Adrenal gland (tissue), 12 donors: ENCODE results near the gene NCEH1. TPM values are rescaled to one million over a fixed set of nuclear protein-coding genes. Genes with fewer than 3 reads are reported as not detected.

ENCODE experiments used
- DNase-seq, 7 donors: peaks; one replicate each; pipeline ENCODE4 v3.0.0-alpha.2; 2019 to 2020
- H3K27ac ChIP-seq, 5 donors: fragments of 200-600 bp; sonication (generic) in 4 of 5; 1 replicate in 3 of 5; 2 replicates in 2 of 5; pipeline versions ENCODE4 v1.5.1 to v1.8.0; 2016 to 2020; ENCODE audit warnings: mild to moderate bottlenecking in 1 of 5
- H3K27me3 ChIP-seq: fragments of 200-600 bp; 2 replicates; pipeline ENCODE4 v1.8.0; 2021
- H3K36me3 ChIP-seq, 2 donors: fragments of 200-600 bp; replicated peaks in 1 of 2; 1 replicate in 1 of 2; 2 replicates in 1 of 2; pipeline versions ENCODE4 v1.5.1 to v1.8.0; 2018 to 2022
- H3K4me1 ChIP-seq, 2 donors: fragments of 200-600 bp; replicated peaks in 1 of 2; 1 replicate in 1 of 2; 2 replicates in 1 of 2; pipeline versions ENCODE4 v1.5.1 to v1.8.0; 2018 to 2021
- H3K4me3 ChIP-seq, 4 donors: fragments of 200-600 bp; sonication (generic) in 3 of 4; one replicate each; pipeline ENCODE4 v1.5.1; 2016 to 2018
- H3K9me3 ChIP-seq, 3 donors: fragments of 200-600 bp; sonication (generic) in 1 of 3; replicated peaks in 1 of 3; 1 replicate in 2 of 3; 2 replicates in 1 of 3; pipeline versions ENCODE4 v1.5.1 to v1.8.0; 2016 to 2021
- CTCF ChIP-seq, 6 experiments: fragments of 450-650 bp in 4 of 6; fragments of 200-600 bp in 2 of 6; sonication (generic) in 1 of 6; IDR thresholded peaks; 1 replicate in 5 of 6; 2 replicates in 1 of 6; pipeline versions ENCODE4 v1.5.1 to v1.8.0; 2016 to 2021; ENCODE audit warnings: antibody characterized with exemption in 6 of 6, mild to moderate bottlenecking in 2 of 6, moderate library complexity in 1 of 6
- POLR2A ChIP-seq, 2 donors: fragments of 450-650 bp; IDR thresholded peaks; one replicate each; pipeline ENCODE4 v1.6.1; 2017; ENCODE audit warnings: antibody characterized with exemption in 2 of 2, mild to moderate bottlenecking in 2 of 2, moderate library complexity in 1 of 2
- WGBS, 4 donors: extraction: QIAGEN DNeasy Blood & Tissue Kit in 2 of 4; methylation state at CpG; one replicate each; pipeline versions ENCODE4 v1.1.5 to v1.1.7; 2013 to 2017; 5-methylcytosine and 5-hydroxymethylcytosine counted together
- intact Hi-C, 2 donors: fragments of 100-400 bp; cut with DNase I; formaldehyde crosslinking; loops; one replicate each; pipeline versions ENCODE4 v1.14.1 to v1.15.0; 2022 to 2023
- polyA plus RNA-seq, 3 donors: library from polyadenylated mRNA; stranded (reverse); fragments of 200-250 nt in 2 of 3; fragments of 350-450 nt in 1 of 3; fragmentation: Illumina TruSeq in 1 of 3; extraction: RNeasy Lipid Tissue Mini Kit (QIAGEN cat#74804) in 1 of 3; gene quantifications; one replicate each; pipeline ENCODE4 v1.2.3, GENCODE V29; 2013 to 2014
- total RNA-seq, 9 donors: library from RNA; depleted of rRNA in 4 of 9; stranded (reverse); fragments of >200 nt in 4 of 9; fragments of 120-200 nt in 1 of 9; fragmentation: NEBNext Ultra II Directional in 1 of 9; extraction: Animal tissue kit (Norgen Biotek cat#: 25700) in 1 of 9; gene quantifications; one replicate each; pipeline versions ENCODE4 v1.1.0 to v1.2.4, GENCODE V29; 2013 to 2023
- donor health status: healthy with polysubstance abuse.
- donor health status: Bipolar disorder and iron deficiency.
- donor health status: DM: yes; HTN: yes; CAD: no.
- donor health status: DM: no; HTN: no; CAD: no.
- donor health status: DM: no; HTN: no; CAD: no.
- donor health status: DM: yes; HTN: yes; CAD: no.

Gene NCEH1
- total and polyA plus RNA-seq, 12 donors = 5.8 to 55.3 (median 39.4) TPM

GRCh38 chr3:172615296-172615695, 95.6 kb downstream of the NCEH1 start:
- no peaks in the 10 kb centered on the region for H3K9me3 ChIP-seq
- no peaks in the 10 kb centered on the region for H3K36me3 ChIP-seq
- no peaks in the 10 kb centered on the region for H3K27me3 ChIP-seq
- no peak for DNase-seq
- no peak overlapping the region for H3K4me3 ChIP-seq
- intact Hi-C loops = no loop called here
- WGBS, 4 donors = 83 to 94% (median 88%) methylated on average over 5 of the region's 5 CpGs
- H3K27ac ChIP-seq = no peak overlapping the region
- TF ChIP-seq CTCF (IDR thresholded peaks at IDR 0.05) (no peak), POLR2A (IDR thresholded peaks at IDR 0.05) (no peak)
- peaks cover 0 to 7% of the 10 kb centered on the region in 2 donors for H3K4me1 ChIP-seq

- DNase-seq = no peak
- WGBS, 4 donors = 96 to 100% (median 97%) methylated on average over 1 to 7 of the region's 7 CpGs
- no peaks in the 10 kb centered on the region for H3K27me3 ChIP-seq
These were observed 96.3 kb downstream of the NCEH1 start for GRCh38 chr3:172614340-172615274.

GRCh38 chr3:172613845-172614244, 97.0 kb downstream of the NCEH1 start:
- no peak for DNase-seq
- TF ChIP-seq POLR2A (IDR thresholded peaks at IDR 0.05) = no peak
- TF ChIP-seq CTCF (IDR thresholded peaks at IDR 0.05) = no peak
- no peaks in the 10 kb centered on the region for H3K27me3 ChIP-seq
- peaks cover 0 to 7% of the 10 kb centered on the region in 2 donors for H3K4me1 ChIP-seq
- H3K27ac ChIP-seq = no peak overlapping the region
- no peak overlapping the region for H3K4me3 ChIP-seq
- intact Hi-C loops = no loop called here
- H3K36me3 ChIP-seq = no peaks in the 10 kb centered on the region
- H3K9me3 ChIP-seq = no peaks in the 10 kb centered on the region
- 60 to 98% (median 95%) methylated on average over 2 of the region's 2 CpGs for WGBS, 4 donors

More at GRCh38 chr3:172614340-172615274, 96.3 kb downstream of the NCEH1 start:
- Histone ChIP-seq H3K36me3 (no peaks in the 10 kb centered on the region), H3K27ac (no peak overlapping the region), H3K4me1 (peaks cover 0 to 7% of the 10 kb centered on the region in 2 donors), H3K4me3 (no peak overlapping the region), H3K9me3 (no peaks in the 10 kb centered on the region)
- TF ChIP-seq POLR2A (IDR thresholded peaks at IDR 0.05) = no peak
- TF ChIP-seq CTCF (IDR thresholded peaks at IDR 0.05) = no peak
- intact Hi-C loops = no loop called here

GRCh38 chr3:172612871-172613678, 97.8 kb downstream of the NCEH1 start:
- no peak for DNase-seq
- H3K36me3 ChIP-seq = no peaks in the 10 kb centered on the region
- no peak overlapping the region for H3K4me3 ChIP-seq
- no peak overlapping the region for H3K27ac ChIP-seq
- TF ChIP-seq CTCF (IDR thresholded peaks at IDR 0.05) (no peak), POLR2A (IDR thresholded peaks at IDR 0.05) (no peak)
- intact Hi-C loops = no loop called here
- no peaks in the 10 kb centered on the region for H3K27me3 ChIP-seq
- H3K4me1 ChIP-seq = peaks cover 0 to 7% of the 10 kb centered on the region in 2 donors
- 97 to 100% (median 99%) methylated on average over 1 to 6 of the region's 6 CpGs for WGBS, 4 donors
- H3K9me3 ChIP-seq = no peaks in the 10 kb centered on the region
